Bronchial epithelial cell (primary cell): Measurements from ENCODE around the gene FOXN3. TPM values are rescaled to one million over a fixed set of nuclear protein-coding genes. Genes with fewer than 3 reads are reported as not detected.

Source experiments
- DNase-seq: peaks from one replicate; pipeline ENCODE4 v3.0.0-alpha.2; 2010; ENCODE audit warnings: low read depth
- FAIRE-seq: peaks from 2 replicates; lab custom pipeline; 2011; peaks lifted over from hg19 to GRCh38; lab: Jason Lieb, UNC
- H3K27me3 ChIP-seq: 2 replicates; pipeline ENCODE4 v1.5.1; 2011; ENCODE audit warnings: low read length; ENCODE audit not compliant: control insufficient read depth, insufficient read depth
- H3K36me3 ChIP-seq: 2 replicates; pipeline ENCODE4 v1.5.1; 2011; ENCODE audit warnings: low read length; ENCODE audit not compliant: control insufficient read depth, insufficient read depth
- H3K4me3 ChIP-seq: 2 replicates; pipeline ENCODE4 v1.5.1; 2011; ENCODE audit warnings: mild to moderate bottlenecking, low read depth, low read length, control low read depth
- CTCF ChIP-seq: IDR thresholded peaks from 2 replicates; pipeline ENCODE4 v1.5.1; 2011; ENCODE audit warnings: mild to moderate bottlenecking, moderate library complexity, low read length, control low read depth, inconsistent platforms; ENCODE audit not compliant: insufficient read depth, severe bottlenecking
- total RNA-seq: library from RNA; depleted of rRNA; stranded (reverse); fragments of >200 nt; gene quantifications from 2 replicates; pipeline ENCODE4 v1.2.1, GENCODE V29; 2014

Gene FOXN3
- total RNA-seq, 1 donor from 2014 or later, result 5.8 TPM

GRCh38 chr14:89445273-89445973 is 28.4 kb upstream of the FOXN3 start:
- Histone ChIP-seq H3K4me3 (no peak overlapping the region), H3K36me3 (no peaks in the 10 kb centered on the region), H3K27me3 (no peaks in the 10 kb centered on the region)
- DNase-seq (no peak), FAIRE-seq (no peak)
- TF ChIP-seq CTCF, result no peak

DNA sequence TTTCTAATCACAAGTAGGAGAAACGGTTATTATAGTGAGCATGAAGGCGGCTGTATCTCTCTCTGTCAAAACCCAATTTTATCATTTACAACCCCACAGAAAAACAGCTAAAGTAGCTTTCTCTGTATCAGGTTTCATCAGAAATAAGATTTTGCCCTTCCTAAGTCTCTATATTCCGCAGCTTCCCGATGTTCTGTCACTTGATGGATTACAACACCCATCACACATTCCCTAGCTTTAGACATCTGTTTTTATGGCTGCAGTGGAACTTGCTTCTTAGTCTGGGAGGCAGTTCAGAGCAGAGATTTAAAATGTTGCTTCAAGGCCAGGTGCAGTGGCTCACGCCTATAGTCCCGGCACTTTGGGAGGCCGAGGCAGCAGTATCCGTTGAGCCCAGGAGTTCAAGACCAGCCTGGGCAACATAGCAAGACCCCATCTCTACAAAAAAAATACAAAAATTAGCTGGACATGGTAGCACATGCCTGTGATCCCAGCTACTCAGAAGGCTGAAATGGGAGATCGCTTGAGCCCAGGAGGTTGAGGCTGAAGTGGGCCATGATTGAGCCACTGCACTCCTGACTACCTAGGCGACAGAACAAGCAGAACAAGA is 27.6 kb upstream of the FOXN3 start:
- FAIRE-seq (no peak), DNase-seq (no peak)
- TF ChIP-seq CTCF, result no peak
- Histone ChIP-seq H3K27me3 (no peaks in the 10 kb centered on the region), H3K36me3 (no peaks in the 10 kb centered on the region), H3K4me3 (no peak overlapping the region)

DNA sequence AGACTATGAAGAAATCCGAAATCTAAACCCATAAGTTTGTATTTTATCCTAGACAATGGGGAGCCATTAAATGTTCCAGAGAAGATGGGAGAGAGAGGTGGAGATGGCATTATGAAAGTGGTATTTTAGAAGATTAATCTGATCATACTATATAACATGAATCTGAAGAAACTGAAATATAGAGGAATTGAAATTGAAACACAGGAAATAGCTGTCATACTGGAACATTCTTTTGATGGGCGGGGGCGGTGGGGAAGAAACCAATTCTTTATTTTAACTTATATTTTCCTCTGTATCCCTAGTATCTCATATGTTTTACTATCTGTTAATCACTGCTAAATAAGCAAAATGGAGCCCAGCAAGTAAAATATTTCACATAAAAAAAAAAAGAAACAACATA is 27.0 kb upstream of the FOXN3 start:
- DNase-seq (no peak), FAIRE-seq (no peak)
- no peak for TF ChIP-seq CTCF
- Histone ChIP-seq H3K4me3 (no peak overlapping the region), H3K27me3 (no peaks in the 10 kb centered on the region), H3K36me3 (no peaks in the 10 kb centered on the region)

DNA sequence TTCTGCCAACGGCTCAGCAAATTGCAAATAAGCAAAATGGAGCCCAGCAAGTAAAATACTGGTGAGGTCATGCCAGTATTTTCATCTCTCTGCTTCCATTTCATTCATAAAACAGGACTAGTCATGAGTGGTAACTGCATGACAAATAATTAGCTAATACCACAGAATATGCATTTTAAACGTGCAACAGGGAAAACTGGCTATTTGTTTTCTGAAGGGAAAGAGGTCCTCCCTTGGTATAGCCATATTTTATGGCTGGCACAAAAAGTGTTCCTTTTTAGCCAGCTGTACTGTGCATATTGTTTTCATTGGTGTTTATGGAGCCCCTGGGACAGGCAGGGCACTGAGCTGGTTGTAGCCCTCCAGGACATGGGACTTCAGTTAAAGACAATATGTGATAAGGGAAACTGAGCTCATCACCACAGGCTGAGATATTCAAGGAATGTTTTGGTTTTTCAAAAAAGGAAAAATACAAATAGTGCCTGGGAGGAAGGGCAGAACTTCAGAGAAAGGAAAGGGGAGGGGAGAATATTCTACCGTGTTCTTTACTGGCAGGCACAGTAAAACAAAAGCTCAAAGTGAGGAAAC is 26.1 kb upstream of the FOXN3 start:
- no peak overlapping the region for H3K4me3 ChIP-seq
- no peak for FAIRE-seq
- DNase-seq, result peak; percentile 79
- no peaks in the 10 kb centered on the region for H3K27me3 ChIP-seq
- no peak for TF ChIP-seq CTCF
- H3K36me3 ChIP-seq, result no peaks in the 10 kb centered on the region

GRCh38 chr14:89442280-89442679 is 25.2 kb upstream of the FOXN3 start:
- Histone ChIP-seq H3K36me3 (no peaks in the 10 kb centered on the region), H3K27me3 (no peaks in the 10 kb centered on the region), H3K4me3 (no peak overlapping the region)
- FAIRE-seq, result no peak
- TF ChIP-seq CTCF, result no peak
- DNase-seq, result no peak
